RWPE1 (cell line): ENCODE data around the gene KRT83.

ENCODE experiments used
- CTCF ChIA-PET: fragments of 350-600 bp; sonication (Branson Sonifier 250); formaldehyde crosslinking; extraction: SDS; loops from one replicate; lab custom pipeline; 2021; lab: Yijun Ruan, JAX
- POLR2A ChIA-PET: fragments of 400-600 bp; formaldehyde crosslinking; extraction: SDS; loops from one replicate; lab custom pipeline; 2020; ENCODE audit warnings: antibody characterized with exemption; ENCODE audit not compliant: low non-redundant PET; lab: Yijun Ruan, JAX
- DNase-seq: peaks from one replicate; pipeline ENCODE4 v3.0.0; 2012; ENCODE audit warnings: low spot score
- H3K27ac ChIP-seq: fragments of 450-650 bp; 2 replicates; pipeline ENCODE4 v1.5.1; 2017
- TF ChIP-seq, protein P1 (sequence below): fragments of 450-650 bp; conservative IDR thresholded peaks from 2 replicates; pipeline ENCODE4 v1.5.1; 2017; ENCODE audit warnings: low read depth, mild to moderate bottlenecking

The KRT83 gene

DNA sequence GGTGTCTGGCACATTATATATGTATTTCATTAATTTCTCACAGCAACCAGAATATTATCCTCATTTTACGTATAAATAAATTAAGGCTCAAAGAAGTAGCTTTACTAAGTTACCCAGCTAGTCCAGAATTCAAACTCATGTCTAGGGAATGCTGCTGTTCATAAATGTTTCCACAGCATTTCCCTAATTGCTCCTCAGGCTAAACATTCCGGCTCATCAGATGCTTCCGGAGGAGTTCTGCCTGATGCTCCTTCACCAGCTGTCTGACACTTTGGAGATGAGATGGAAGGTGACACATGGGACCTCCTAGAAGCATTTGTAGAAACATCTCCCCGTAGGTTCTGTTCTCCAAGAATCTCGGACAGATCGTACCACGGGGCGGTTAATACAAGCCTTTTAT lies 34.0 kb upstream of the KRT83 start:
- no peak for DNase-seq
- ChIA-PET POLR2A (no interaction called here), CTCF (interaction anchor here (1.0 kb wide), 1 partner anchor 17 kb away, joined by 6 read pairs; no protein-coding TSS in a partner anchor)
- no peak overlapping the region for H3K27ac ChIP-seq
- TF ChIP-seq, protein P1, sequence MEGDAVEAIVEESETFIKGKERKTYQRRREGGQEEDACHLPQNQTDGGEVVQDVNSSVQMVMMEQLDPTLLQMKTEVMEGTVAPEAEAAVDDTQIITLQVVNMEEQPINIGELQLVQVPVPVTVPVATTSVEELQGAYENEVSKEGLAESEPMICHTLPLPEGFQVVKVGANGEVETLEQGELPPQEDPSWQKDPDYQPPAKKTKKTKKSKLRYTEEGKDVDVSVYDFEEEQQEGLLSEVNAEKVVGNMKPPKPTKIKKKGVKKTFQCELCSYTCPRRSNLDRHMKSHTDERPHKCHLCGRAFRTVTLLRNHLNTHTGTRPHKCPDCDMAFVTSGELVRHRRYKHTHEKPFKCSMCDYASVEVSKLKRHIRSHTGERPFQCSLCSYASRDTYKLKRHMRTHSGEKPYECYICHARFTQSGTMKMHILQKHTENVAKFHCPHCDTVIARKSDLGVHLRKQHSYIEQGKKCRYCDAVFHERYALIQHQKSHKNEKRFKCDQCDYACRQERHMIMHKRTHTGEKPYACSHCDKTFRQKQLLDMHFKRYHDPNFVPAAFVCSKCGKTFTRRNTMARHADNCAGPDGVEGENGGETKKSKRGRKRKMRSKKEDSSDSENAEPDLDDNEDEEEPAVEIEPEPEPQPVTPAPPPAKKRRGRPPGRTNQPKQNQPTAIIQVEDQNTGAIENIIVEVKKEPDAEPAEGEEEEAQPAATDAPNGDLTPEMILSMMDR, result no peak

DNA sequence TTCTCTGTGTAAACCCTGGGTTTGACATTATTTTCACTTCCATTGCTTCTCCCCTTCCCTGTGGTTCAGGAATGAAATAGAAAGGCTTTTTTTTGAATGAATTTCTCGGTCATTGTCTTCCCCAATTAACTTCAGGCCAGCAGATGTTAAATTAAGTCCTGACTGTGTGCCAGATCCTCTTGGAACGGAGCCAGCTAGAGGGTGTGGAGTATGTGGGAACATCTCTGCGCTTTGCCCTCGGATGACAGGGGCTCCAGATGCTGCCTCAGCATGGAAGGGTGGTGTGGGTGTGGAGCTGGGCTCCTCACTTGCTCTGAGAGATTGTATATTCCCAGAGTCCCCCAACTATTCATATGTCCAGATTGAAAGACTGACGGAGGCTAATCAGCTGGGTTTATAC lies 33.0 kb upstream of the KRT83 start:
- TF ChIP-seq, protein P1, result no peak
- POLR2A ChIA-PET, result no interaction called here
- CTCF ChIA-PET, result no interaction called here
- DNase-seq, result no peak
- H3K27ac ChIP-seq, result no peak overlapping the region; the same call in 1 of the 2 replicates

- TF ChIP-seq, protein P1, result no peak
- CTCF ChIA-PET, result interaction anchor here (0.7 kb wide), 1 partner anchor 42 kb away, joined by 3 read pairs; no protein-coding TSS in a partner anchor
- no peak for DNase-seq
- no peak overlapping the region; the same call in 1 of the 2 replicates for H3K27ac ChIP-seq
- POLR2A ChIA-PET, result no interaction called here
Observed at GRCh38 chr12:52353766-52354165, 32.6 kb upstream of the KRT83 start.

GRCh38 chr12:52352951-52353350 lies 31.8 kb upstream of the KRT83 start:
- TF ChIP-seq, protein P1, result no peak
- POLR2A ChIA-PET, result no interaction called here
- no peak overlapping the region for H3K27ac ChIP-seq
- no peak for DNase-seq
- CTCF ChIA-PET, result interaction anchor here (0.7 to 1.6 kb wide), 2 partner anchors 26 to 43 kb away, joined by 3 to 7 read pairs; no protein-coding TSS in a partner anchor

DNA sequence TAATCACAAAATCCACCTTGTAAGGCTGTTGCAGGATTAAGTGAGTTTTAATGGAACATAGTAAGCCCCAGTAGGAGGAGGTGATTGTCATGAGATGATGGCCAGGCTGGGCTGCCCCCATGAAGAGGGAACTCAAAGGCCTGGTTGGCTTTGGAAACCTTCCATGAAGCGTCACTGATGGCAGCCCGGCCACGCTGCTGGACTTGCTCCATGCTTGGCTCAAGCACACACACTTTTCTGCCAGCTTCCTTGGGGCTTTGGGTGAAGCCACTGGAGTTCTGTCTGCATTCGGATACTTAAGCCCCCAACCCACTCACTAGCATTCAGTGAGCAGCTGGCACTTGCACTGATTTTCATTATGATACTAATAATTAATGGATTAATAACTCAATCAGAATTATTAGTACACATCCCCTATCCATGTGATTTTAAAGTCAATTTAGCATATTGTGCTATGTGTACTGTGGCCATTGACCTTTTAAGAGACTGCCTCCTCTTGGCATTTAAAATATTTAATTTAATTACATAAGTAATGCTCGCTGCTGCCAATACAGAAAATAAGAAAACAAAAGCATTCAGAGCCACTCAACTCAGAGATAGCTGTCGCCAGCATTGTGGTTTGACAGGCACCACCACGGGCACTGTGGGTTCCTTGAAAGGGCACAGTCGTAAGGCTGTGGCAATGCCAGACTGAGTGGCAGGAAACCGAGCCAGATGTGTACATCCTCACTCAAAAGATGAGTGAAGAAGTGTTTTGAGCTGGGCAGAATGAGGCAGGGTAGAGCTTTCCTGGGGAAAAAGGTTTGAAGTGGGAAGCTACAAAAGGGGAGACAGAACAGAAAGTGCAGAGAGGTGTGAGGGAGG lies 30.2 kb upstream of the KRT83 start:
- CTCF ChIA-PET, result interaction anchor here (1.6 kb wide), 1 partner anchor 24 kb away, joined by 7 read pairs; no protein-coding TSS in a partner anchor

DNA sequence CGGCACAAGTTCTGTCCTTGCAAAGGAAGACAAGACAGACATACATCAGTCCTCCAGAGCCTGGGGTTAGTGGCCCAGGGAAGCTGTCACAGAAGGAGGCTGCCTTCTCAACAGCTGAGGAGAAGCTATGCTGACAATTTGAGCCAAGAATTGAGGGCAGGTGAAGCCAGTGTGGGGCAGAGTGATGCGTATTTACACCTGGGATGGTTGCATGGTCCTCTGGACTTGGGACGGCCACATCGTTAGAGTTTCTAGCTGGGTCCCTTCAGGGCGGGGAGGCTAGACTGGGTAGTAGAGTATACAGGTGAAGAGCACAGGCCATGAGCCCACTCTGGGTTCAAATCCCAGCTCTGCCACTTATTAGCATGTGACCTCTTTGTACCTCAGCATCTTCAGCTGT lies 29.6 kb upstream of the KRT83 start:
- CTCF ChIA-PET, result no interaction called here
- H3K27ac ChIP-seq, result no peak overlapping the region
- no peak for DNase-seq
- POLR2A ChIA-PET, result no interaction called here
- TF ChIP-seq, protein P1, result no peak

More for the DNA sequence above, 30.2 kb upstream of the KRT83 start:
- no peak for DNase-seq
- TF ChIP-seq, protein P1, result no peak
- H3K27ac ChIP-seq, result no peak overlapping the region
- POLR2A ChIA-PET, result no interaction called here
